NCI-H2107 (cell line): Measurements from ENCODE around the gene VAV2.

Experiments
- DNase-seq: peaks from one replicate; lab custom pipeline; 2025; lab: John Stamatoyannopoulos, UW

VAV2 gene

DNA sequence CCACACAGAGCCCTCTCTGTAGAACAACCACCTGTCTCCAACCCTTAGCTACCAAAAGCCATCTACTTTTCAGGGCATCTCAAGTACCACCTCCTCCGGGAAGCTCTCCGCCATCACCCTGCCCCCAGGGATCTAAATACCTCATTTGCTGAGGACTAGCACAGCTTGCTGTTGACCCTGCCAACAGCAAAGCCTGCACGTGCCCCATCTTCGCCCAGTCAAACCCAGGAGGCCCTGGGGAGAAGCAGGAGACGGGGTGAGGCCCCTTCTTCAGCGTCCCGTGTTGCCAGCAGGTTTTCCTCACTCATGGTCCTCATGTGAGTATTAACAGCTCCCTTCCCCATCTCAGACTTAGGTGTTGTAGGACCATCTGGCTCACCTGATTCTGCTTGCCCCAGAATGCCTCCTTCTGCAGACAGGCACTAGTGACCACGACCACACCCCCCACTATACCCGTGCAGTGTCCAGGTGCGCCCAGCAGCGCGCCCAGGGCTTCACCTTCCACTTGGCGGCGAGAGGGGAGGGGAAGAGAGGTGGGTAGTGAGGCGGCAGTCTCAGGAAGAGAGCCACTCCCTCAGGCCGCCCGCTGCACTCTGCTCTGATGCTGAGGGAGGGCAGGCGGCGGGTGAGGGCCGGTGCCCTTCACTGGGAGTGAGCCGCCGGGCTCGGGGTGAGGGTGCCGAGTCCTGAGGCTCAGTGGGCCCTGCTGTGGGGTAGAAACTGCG, 11.1 kb downstream of the VAV2 start:
- DNase-seq = no peak

DNA sequence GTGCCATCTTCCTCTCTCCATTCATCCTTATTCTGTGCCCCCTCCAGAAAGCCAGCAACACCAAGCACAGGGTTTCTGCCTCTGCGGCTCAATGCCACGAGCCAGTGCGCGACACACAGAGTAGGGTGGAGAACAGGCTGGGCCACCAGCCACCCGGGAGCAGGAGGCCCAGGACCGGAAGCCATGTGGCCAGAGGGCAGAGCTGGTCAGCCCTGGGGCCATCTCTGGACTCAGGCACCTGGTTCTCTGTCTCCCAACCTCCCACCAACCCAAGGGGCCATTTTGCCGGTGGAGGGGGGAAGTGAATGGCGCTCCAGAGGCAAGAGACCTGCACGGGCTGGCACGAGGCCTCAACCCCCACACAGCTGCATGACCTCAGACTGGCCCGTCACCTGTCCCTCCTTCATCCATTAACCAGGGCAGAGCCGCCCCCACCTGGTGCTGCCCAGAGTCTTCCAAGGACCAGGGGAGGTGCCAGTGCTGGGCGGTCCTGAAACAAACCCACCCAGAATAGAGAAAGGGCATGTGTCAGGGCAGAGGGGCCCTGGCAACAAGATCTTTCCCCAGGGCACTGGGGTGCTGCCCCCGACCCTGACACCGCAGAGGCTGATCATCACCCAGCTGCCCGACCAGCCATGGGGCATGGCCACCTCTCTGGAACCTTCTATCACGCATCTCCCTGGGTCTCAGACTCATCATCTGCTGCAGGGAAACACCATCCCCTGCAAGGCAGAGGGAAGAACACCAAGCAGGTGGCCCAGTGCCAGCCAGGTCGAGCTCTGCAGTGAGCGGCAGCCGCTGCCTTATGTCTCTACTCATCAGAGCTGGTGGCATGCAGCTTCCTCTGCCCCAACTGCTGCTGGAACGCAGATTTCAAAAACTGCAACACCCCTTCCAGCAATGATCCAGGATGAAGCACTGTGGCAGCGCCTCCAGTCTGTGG, 11.9 kb downstream of the VAV2 start:
- DNase-seq = no peak

DNA sequence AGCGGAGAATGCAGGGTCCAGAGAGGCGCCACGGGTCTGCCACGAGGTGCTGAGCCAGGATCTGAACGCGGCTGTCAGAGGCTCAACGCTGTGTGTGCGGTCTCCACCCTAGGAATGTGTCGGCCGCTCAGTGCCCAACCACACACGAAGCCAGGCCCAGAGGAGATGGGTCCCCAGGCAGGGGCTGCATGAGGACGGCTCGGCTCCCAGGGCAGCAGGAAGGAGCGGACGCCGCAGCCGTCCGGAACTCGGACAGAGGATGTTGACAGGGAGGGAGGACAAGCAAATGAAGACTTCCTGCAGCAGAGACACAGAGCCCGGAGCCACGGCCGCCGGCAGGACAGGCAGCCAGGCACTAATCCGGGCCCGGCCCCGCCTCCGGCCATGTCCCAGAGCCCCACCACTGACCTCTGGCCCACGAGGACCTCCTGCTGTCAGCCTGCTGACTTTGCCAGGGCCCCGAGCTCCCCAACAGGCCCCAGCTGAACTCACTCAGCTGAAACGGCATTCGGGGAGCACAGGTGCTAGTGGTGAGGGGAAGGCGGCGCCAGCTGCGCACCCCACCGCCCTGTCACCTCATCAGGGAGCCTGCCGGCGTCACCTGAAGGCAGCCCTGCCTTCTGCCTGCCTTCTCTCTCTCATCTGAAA, 12.7 kb downstream of the VAV2 start:
- DNase-seq = no peak

DNA sequence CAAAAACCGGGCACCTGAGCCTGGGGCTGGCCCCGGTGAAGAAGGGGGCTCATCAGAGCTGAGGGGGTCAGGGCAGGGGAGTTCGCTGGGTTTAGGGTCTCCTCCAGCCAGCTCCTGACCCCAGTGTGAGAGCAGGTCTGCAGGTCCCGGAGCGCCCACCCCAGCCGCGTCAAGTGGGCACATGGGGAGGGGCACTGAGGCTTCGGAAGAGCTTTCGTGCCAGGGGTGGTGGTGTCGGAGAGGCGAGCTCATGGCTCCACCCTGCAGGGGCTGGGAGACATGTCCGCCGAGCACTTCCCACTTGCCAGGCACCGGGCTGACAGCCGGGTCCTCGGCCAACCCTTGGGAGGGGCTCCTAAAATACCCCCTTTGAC, 13.2 kb downstream of the VAV2 start:
- DNase-seq = no peak

DNA sequence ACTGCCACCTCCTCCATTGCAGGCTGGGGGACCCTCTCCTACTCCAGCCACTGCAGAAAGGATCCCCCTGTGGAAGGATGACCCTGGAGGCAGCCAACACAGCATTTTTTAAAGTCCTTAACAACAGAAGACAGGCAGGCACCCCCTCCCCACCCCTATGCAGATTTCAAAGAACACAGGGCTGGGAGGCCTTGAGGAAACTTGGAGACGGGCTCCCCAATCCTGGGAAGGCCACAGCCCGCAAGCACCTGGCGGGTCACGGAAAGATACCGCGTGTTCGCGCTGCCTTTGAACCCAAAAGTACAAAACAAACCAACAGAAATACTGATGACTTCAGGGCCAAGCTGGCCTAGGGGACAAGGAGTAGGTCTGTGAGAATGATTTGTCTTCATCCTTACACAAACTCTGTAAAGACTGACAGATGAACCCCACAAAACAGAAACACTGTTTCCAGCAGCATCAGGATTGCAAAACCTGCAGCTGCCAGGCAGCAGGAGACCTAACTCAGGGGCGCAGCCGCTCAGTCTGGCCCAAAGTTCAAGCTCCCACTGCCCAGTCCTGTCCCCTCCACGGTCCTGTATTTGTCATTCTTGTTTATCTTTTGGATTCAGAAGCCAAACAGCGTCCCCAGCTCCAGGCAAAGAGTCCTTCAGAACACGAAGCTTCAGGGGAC, 13.8 kb downstream of the VAV2 start:
- no peak for DNase-seq

DNA sequence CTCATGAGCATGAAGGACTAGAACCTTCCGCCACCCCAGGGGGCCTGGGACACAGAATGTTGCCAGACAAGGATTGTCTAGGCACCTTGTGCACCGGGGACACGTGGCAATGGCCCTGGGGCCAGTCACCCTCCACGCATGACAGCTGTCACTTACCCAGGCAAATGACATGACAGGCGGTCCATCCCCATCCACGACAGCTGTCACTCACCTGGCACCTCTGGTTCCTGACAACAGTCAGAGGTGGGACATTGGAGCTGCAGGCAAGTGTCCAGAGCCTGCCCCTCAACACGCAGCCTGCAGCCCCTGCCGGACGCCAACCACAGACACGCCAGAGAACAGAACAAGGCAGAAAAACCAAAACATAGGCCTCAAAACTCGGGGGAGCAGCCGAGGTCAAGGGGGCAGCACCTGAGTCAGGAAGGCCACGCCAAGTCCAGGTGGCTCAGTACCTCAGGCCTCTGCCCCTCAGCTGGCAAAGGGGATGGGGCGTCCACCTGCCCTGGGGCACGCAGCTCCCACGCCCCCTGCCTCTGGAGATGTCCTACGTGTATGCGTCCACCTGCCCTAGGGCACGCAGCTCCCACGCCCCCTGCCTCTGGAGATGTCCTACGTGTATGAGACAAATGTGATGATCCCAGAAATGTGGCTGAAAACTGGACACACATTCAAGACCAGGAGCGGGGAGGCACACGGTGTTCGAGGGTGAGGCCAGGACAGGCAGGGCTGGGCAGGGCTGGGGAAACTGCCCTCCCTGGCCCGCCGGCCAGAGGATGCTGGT, 14.5 kb downstream of the VAV2 start:
- DNase-seq = no peak

DNA sequence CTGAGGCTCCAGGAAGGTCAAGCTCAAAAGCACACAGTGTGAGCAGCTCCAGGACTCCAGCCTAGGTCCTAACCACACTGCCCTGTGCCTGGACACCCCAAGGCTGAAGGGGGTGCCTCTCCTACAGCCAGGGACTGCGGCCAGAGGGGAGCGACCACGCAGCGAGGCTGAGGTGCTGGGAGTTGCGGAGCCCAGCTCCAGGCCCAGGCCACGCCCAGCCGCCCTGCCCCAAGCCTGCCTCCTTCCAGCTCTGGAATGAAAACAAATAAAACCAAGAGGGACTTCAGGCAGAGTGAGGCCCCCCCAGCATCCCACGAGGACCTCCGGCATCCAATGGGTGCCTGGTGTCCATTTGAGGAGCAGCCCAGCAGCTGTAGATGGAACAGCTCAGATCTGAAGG, 15.2 kb downstream of the VAV2 start:
- no peak for DNase-seq

DNA sequence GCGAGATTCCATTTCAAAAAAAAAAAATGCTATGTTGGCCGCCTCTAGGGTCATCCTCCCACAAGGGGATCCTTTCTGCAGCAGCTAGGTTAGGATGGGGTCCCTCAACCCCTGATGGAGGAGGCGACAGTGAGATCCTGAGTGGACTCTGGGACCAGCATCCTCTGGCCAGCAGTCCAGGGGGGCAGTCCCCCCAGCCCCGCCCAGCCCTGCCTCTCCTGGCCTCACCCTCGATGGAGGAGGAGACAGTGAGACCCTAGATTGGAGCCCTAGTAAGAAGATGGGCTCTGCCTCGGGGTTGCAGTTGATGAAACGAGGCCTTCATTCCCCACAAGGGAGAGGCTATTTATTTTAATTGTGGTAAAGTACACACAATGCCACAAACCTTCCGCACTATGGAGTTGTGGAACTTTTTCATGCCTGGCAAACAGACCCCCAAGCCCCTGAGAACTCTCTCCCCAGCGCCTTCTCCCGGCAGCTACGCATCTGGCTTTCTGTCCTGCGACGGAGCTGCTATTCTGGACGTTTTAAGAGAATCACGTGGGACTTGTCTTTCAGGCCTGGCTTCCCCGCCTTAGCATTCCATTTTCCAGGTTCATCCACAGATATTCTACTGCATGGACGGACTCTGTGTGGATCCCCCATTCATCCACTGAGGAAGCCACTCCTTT, 15.8 kb downstream of the VAV2 start:
- no peak for DNase-seq

DNA sequence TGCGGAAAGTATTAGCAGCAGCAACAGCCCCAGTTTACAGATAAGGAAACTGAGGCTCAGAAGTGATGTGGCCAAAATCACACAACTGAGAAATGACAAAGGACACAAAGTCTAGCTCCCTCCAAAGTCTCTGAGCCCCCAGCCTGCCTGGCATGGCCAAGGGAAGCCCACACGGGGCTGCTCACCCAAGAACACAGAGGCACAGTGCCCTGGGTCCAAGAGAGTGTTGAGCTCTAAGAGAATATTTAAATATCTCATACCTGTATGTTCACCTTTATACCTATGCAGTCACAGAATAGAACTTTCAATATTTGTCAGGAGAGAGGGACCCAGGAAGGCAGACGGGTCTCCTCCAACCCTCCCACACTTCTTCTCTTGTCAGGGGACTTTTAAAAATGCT, 16.6 kb downstream of the VAV2 start:
- no peak for DNase-seq

DNA sequence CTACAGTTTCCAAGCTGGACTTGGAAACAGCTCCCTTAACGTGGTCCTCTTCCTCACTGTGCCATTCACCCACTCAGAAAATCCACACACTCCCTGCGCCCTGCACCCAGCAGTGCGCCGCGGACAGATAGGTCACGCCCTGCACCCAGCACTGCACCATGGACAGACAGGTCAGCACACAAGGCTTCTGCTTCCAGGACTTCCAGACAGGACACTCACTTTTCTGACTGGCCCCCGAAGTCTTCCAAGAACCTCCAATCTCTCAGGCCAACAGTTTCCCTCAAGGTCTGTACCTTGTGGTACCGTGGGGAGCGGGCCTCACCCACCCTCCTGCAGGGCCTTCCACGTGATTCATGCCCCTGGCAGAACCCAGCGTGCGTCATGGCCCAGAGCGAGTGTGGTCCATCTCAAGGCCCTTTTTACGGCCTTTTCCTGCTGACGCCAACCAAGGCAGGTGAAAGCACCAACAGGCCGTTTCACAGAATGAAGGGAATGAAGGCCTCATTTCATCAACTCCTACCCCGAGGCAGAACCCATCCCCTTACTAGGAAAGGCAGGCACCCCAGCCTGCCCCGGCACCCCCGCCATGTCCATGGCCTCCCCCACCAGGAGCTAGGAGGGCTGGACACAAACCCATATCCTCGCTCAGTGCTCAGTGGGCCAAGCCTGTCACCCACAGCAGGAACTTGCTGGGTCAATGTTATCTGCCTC, 17.3 kb downstream of the VAV2 start:
- DNase-seq = no peak

DNA sequence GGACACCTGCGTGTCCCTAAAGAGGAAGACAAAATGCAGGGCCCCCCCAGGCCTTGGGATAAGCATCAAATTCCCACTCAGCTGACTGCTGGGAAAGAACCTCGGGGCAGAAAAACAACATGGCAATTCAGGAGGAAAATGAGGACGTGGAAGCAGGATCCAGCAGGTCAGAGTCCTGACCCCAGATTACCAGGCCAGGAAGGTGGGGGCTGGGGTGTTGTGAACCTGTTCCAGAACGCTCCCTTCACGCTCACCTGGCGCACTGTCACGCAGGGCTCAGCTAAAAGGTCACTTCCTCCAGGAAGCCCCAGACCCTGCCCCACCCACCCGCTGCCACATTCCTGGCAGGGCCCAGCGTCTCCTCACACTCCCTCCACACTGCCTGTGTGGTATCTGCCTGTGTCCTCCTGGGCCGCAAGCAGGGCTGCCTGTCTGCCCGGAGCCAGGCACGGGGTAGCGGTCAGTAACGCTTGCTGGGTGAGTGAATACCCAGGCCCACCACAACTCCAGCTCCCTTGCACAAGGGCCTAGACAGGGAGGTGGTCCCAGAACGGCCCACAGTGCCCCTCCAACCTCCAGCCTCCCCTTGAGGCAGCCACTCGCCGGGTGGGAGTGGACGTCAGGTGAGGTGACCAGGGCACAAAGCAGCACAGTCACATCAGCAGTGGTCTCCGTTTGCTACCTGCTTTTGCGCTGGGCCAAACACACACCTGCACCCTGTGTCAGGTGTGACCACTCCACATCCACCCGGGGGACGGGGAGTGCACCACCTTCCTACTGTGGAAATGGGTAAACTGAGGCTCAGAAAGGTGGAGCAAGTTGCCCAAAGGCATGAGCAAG, 18.1 kb downstream of the VAV2 start:
- DNase-seq = no peak

DNA sequence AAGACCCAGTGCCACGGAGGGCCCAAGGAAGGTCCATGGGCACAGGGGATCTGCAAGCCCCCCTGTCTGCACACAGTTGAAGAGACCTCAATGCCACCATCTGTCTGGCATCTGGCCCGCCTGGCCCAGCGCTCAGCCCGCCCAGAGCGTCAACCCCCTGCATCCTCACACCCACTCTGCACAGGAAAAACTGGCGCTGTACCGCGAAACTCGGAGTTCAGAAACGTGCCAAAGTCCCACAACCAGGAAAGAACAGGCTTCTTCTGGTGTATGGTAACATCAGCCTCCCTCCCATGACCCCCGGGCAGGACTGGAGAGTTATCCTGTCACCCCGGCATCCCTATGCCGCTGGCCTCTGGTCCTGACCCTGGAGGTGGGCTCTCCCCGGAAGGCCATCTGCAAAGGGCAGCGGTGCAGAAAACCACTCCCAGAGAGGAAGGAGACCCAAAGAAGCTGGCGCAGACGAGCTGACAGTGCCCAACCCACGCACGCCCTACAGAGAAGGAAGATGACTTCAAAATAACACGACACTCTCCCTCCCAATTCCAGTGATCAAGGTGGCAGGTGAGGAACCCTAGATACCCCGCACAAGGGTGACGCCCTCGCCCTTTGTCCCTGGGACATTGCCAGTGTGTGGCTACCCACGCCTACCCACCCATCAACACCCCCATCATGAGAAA, 18.9 kb downstream of the VAV2 start:
- DNase-seq = no peak

DNA sequence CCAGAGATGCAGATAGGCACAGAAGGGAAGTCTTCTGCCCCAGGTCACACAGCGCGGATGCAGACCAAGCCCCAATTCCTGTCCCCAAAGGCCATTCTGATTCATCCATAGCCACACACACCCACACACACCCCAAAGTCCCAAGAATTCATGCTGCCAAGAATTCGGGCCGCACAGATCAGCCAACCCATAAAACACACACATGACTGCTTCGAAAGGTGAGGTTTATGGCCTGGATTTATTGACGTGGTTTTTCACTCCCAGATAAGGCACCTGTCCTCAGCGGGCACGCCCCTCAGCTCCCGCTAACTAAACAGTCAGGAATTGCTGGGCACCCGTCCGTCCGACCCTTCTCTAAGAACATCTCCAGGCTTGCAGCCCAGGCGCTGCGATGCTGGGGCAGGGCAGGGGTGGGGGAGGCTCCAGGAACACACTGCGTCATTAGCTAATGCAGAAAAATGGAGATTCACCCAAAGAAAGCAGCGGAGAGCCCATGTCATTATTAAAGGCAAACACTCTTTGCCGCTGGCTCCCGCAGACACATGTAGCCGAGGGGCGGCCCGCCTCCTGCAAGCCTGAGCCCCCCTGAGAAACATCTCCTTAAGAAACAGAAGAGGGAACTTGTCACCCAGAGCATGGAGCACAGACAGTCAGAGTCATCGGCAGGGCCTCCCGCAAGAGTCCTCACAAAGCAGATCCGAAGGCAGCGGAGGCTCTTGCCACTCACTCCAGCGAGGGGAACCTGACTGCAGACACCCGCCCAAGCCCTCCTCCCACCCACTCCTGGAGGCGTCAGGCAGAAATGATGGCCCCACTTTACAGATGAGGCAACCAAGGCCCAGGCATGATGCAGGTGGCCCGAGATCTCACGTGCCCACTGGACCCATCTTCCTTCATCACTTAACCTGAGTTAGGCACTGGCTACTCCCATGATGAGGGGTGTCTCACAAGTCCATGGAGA, 19.9 kb downstream of the VAV2 start:
- no peak for DNase-seq

DNA sequence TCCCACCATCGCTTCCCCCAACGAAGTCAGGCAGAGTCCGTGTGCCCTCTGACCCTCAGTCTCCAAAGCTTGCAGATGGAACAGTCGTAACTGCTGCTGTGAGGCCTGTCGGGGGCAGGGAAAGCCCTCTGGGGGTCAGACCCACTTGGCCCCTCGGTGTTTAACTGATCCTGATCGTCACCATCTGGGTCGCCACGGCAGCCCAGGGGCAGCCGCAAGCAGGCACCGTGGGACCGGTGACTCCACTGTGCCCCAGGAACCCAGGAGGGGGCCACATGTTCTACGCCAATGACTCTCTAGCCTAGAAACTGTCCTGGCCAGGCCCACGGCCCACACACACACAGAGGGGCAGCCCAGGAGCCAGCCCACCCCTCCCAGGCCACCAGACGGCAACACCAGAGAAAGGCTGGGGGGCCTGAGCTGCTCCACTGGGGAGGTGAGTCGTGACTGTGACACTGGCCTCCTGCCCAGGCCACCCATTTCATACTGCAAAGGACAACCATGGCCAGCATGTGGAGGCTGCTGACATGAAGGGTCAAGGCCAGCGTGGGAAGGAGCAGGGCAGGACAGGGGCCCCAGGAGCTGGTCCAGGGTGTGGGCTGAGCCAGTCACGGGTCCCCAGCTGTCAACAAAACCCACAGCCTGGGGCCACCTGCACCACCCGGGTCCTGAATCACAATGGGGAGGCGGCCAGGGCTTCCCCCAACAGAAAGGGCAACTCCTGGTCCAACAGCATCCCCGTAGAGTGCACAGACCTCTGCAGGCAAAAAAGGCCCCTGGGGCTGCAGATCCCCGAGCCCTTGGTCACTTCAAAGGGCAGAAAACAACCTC, 20.8 kb downstream of the VAV2 start:
- DNase-seq = no peak

DNA sequence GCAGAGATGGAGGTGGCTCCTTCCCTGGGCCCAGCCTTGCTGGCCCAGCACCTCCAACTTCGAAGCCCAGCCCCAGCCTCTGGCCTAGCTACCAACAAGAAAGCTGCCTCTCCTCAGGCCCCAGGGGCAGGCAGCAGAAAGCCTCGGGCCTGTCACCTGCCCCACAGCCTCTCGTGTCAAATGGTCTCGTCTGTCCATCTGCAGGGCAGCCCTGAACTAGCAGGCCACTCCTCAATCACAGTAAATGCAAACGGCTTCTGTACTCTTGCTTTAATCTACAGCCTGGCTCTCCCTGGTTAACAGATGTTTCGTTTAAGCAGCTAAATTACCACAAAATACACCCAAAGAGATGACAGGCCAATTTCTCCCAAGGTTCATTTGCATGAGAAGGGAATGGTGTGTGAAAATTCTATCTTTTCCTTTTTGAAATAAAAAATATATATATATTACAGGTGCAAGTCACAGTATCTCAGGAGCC, 21.5 kb downstream of the VAV2 start:
- no peak for DNase-seq
